Measurements from ENCODE around the gene CYSRT1.
"Not testable (repeated sequence)": the region's sequence is repeated elsewhere in the genome, so short reads cannot be mapped to it uniquely, and the experiment has no call there.

Gene CYSRT1

DNA sequence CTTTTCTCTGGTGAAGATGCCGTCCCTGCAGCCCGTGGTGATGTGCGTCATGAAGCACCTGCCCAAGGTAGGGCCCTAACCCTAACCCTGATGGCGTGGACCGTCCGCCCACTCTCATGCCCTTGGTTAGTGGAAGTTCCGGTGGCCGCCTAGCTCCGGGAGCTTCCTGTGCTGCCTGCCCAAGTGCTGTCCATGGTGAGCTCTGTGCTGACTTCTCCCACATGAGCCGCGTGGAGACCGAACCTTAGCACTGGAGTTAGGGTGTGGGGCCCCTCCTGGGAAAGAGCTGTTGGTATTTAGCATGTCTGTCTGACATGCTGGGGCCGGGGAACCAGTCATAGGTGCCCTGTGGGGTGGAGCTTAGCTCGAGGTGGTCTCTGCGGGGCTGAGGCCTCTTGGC is 31.4 kb downstream of the CYSRT1 start:
- TF ChIP-seq, protein P1, sequence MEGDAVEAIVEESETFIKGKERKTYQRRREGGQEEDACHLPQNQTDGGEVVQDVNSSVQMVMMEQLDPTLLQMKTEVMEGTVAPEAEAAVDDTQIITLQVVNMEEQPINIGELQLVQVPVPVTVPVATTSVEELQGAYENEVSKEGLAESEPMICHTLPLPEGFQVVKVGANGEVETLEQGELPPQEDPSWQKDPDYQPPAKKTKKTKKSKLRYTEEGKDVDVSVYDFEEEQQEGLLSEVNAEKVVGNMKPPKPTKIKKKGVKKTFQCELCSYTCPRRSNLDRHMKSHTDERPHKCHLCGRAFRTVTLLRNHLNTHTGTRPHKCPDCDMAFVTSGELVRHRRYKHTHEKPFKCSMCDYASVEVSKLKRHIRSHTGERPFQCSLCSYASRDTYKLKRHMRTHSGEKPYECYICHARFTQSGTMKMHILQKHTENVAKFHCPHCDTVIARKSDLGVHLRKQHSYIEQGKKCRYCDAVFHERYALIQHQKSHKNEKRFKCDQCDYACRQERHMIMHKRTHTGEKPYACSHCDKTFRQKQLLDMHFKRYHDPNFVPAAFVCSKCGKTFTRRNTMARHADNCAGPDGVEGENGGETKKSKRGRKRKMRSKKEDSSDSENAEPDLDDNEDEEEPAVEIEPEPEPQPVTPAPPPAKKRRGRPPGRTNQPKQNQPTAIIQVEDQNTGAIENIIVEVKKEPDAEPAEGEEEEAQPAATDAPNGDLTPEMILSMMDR (conservative IDR thresholded peaks at IDR 0.05; ENCODE audit: low read length) = no peak
- peak overlapping the region; percentile 91 for H3K4me3 ChIP-seq (ENCODE audit: low read length)
- DNase-seq (ENCODE audit: low read depth) = no peak

DNA sequence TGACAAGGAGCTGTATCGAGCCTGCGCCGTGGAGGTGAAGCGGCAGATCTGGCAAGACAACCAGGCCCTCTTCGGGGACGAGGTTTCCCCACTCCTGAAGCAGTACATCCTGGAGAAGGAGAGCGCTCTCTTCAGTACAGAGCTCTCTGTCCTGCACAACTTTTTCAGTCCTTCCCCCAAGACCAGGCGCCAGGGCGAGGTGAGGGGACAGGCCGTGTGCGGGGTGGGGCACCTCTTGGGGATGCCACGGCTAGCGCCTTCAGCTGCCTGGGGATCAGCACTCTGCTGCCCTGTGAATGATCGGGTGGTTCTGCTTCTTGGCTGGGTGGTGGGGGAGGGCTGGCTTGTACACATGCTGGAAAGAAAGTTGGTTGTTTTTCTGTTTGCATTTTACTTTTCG is 31.9 kb downstream of the CYSRT1 start:
- DNase-seq (ENCODE audit: low read depth) = no peak
- TF ChIP-seq, protein P1 (conservative IDR thresholded peaks at IDR 0.05; ENCODE audit: low read length) = no peak
- peak overlapping the region; percentile 91; the same call in 1 of the 2 replicates for H3K4me3 ChIP-seq (ENCODE audit: low read length)

DNA sequence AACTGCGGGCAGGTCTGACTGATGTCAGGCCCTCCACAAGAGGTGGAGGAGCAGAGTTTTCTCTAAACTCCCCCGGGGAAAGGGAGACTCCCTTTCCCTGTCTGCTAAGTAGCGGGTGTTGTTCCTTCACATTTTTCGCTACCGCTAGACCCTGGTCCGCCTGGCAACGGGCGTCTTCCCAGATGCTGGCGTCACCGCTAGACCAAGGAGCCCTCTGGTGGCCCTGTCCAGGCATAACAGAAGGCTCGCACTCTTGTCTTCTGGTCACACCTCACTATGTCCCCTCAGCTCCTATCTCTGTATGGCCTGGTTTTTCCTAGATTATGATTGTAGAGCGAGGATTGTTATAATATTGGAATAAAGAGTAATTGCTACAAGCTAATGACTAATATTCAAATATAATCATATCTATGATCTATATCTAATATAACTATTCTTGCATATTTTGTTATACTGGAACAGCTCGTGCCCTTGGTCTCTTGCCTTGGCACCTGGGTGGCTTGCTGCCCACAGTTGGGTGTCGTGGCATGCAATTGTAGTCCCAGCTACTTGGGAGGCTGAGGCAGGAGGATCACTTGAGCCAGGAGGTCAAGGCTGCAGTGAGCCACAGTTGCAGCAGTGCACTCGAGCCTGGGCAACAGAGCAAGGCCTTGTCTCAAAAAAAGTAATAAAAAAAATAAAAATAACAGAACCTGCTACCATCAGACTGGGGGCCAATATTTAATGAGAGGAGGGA is 37.4 kb downstream of the CYSRT1 start:
- not testable (repeated sequence) for H3K4me3 ChIP-seq (ENCODE audit: low read length)
- peak; percentile 49 for DNase-seq (ENCODE audit: low read depth)
- TF ChIP-seq, protein P1 (conservative IDR thresholded peaks at IDR 0.05; ENCODE audit: low read length) = peak; percentile 42

- no peak overlapping the region for H3K4me3 ChIP-seq (ENCODE audit: low read length)
- TF ChIP-seq, protein P1 (conservative IDR thresholded peaks at IDR 0.05; ENCODE audit: low read length) = no peak
- DNase-seq (ENCODE audit: low read depth) = no peak
Observed at GRCh38 chr9:137262909-137263285, 37.9 kb downstream of the CYSRT1 start.

DNA sequence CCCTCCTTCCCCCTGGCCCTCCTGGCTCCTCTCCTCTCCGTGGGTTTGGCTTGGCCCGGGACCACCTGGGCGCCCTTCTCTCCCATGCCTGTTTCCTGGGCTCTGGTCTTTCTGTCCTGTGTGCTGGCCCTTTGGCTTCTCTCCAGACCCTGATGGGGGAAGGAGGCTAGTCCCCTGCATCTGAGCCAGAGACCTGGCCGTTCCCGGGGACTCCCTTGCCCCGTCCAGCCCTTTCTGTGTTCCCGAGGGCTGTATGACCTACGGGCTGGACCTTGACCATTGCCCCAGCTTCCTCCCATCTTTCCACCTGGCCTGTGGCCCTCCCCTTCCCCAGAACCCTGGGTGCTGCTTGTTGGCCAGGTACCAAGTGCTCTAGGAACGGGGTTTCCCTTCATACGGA is 38.5 kb downstream of the CYSRT1 start:
- H3K4me3 ChIP-seq (ENCODE audit: low read length) = no peak overlapping the region
- no peak for DNase-seq (ENCODE audit: low read depth)
- TF ChIP-seq, protein P1 (conservative IDR thresholded peaks at IDR 0.05; ENCODE audit: low read length) = no peak

DNA sequence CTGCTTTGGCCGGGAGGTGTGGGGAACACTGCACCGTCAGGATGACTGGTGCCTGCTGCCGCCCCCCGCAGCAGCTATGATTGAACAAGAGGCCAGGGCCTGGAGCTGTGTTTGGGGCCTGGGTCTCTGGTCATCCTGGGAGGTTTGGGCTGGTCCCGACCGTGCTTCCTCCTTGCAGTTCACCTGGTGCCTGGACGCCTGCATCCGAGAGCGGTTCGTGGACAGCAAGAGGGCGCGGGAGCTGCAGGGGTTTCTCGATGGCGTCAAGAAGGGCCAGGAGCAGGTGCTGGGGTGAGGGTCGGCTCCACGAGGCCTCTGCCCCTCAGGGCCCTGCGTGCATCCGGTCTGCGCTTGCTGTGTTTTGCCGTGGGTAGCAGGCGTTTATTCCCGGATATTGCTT is 39.1 kb downstream of the CYSRT1 start:
- no peak overlapping the region for H3K4me3 ChIP-seq (ENCODE audit: low read length)
- TF ChIP-seq, protein P1 (conservative IDR thresholded peaks at IDR 0.05; ENCODE audit: low read length) = no peak

DNA sequence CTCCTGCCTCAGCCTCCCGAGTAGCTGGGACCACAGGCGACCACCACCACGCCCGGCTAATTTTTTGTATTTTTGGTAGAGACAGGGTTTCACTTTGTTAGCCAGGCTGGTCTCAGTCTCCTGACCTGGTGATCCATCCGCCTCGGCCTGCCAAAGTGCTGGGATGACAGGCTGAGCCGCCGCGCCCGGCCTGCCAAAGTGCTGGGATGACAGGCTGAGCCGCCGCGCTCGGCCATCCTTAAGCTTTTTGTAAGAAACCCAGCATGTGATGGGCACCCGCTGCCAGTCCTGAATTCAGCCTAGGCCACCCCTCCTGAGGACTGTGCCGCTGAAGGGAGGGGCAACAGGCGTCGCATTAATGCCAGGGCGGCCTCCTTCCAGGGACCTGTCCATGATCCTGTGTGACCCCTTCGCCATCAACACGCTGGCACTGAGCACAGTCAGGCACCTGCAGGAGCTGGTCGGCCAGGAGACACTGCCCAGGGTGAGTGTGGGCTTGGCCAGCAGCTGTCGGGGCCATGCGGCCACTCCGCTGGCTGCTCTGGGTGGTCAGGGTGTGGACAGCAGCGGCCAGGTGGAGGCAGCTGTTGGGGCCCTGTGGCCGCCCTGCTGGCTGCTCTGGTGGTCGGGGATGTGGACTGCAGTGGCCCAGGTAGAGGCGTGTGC is 40.7 kb downstream of the CYSRT1 start:
- DNase-seq (ENCODE audit: low read depth) = no peak
- H3K4me3 ChIP-seq (ENCODE audit: low read length) = no peak overlapping the region
- TF ChIP-seq, protein P1 (conservative IDR thresholded peaks at IDR 0.05; ENCODE audit: low read length) = no peak

More for the DNA sequence above, 39.1 kb downstream of the CYSRT1 start:
- DNase-seq (ENCODE audit: low read depth) = no peak
